WTC11 (cell line): ENCODE measurements around the gene TMEM158. TPM values are rescaled to one million over a fixed set of nuclear protein-coding genes. Genes with fewer than 3 reads are reported as not detected.

Source experiments
- ATAC-seq: fragments of 200-7000 bp; cut with Tn5 transposase; 2 replicates; pipeline ENCODE4 v1.10.0; 2021; ENCODE audit warnings: mild to moderate bottlenecking, moderate library complexity
- CTCF ChIA-PET: fragments of 300-600 bp; sonication (Branson Sonifier 250); formaldehyde crosslinking; loops from one replicate; lab custom pipeline; 2021; ENCODE audit warnings: antibody characterized with exemption; lab: Charles Lee
- POLR2A ChIA-PET: fragments of 350-600 bp; sonication (Branson Sonifier 250); formaldehyde crosslinking; loops from one replicate; lab custom pipeline; 2021; ENCODE audit warnings: antibody characterized with exemption; lab: Charles Lee
- DNase-seq: peaks from one replicate; pipeline ENCODE4 v3.0.0; 2021; ENCODE audit warnings: low spot score
- H3K27ac Mint-ChIP-seq: 2 replicates; pipeline ENCODE4 v1.8.0; 2021; ENCODE audit warnings: mixed read lengths
- H3K27me3 Mint-ChIP-seq: 2 replicates; pipeline ENCODE4 v1.8.0; 2021; ENCODE audit warnings: low read depth, mild to moderate bottlenecking, moderate library complexity, mixed read lengths
- H3K36me3 Mint-ChIP-seq: 2 replicates; pipeline ENCODE4 v1.8.0; 2021; ENCODE audit warnings: mixed read lengths
- H3K4me1 Mint-ChIP-seq: 2 replicates; pipeline ENCODE4 v1.8.0; 2022; ENCODE audit warnings: mixed read lengths
- H3K4me3 Mint-ChIP-seq: 2 replicates; pipeline ENCODE4 v1.8.0; 2021; ENCODE audit warnings: mild to moderate bottlenecking, moderate library complexity, mixed read lengths
- H3K9me3 Mint-ChIP-seq: 2 replicates; pipeline ENCODE4 v1.8.0; 2021; ENCODE audit warnings: mixed read lengths
- AFF4 ChIP-seq: sonication (generic); formaldehyde crosslinking; IDR thresholded peaks from 2 replicates; pipeline ENCODE4 v1.8.1; 2023; ENCODE audit warnings: mild to moderate bottlenecking, missing genetic modification reagents, borderline replicate concordance
- CBFB ChIP-seq: sonication (generic); formaldehyde crosslinking; IDR thresholded peaks from 2 replicates; pipeline ENCODE4 v1.8.1; 2022; ENCODE audit warnings: mild to moderate bottlenecking, low read depth, missing genetic modification reagents
- CDX4 ChIP-seq: fragments of 250-450 bp; sonication (Bioruptor Pico); IDR thresholded peaks from 2 replicates; pipeline ENCODE4 v1.9.0; 2021; ENCODE audit warnings: moderate library complexity, mild to moderate bottlenecking, inconsistent platforms, borderline replicate concordance
- CREB1 ChIP-seq: sonication (generic); formaldehyde crosslinking; IDR thresholded peaks from 2 replicates; pipeline ENCODE4 v1.8.0; 2023; ENCODE audit warnings: mild to moderate bottlenecking, missing genetic modification reagents
- CREM ChIP-seq: sonication (generic); formaldehyde crosslinking; IDR thresholded peaks from 2 replicates; pipeline ENCODE4 v1.8.1; 2022; ENCODE audit warnings: mild to moderate bottlenecking, missing genetic modification reagents, moderate library complexity
- E2F4 ChIP-seq: sonication (generic); formaldehyde crosslinking; IDR thresholded peaks from 2 replicates; pipeline ENCODE4 v1.8.1; 2022; ENCODE audit warnings: low read depth, mild to moderate bottlenecking, moderate library complexity, missing genetic modification reagents, borderline replicate concordance
- ELF4 ChIP-seq: sonication (generic); formaldehyde crosslinking; IDR thresholded peaks from 2 replicates; pipeline ENCODE4 v1.8.1; 2022; ENCODE audit warnings: low read depth, mild to moderate bottlenecking, moderate library complexity, missing genetic modification reagents
- ETV6 ChIP-seq: sonication (generic); formaldehyde crosslinking; IDR thresholded peaks from 2 replicates; pipeline ENCODE4 v1.8.1; 2022; ENCODE audit warnings: mild to moderate bottlenecking, missing genetic modification reagents
- FOXP4 ChIP-seq: sonication (generic); formaldehyde crosslinking; IDR thresholded peaks from 2 replicates; pipeline ENCODE4 v1.8.0; 2022; ENCODE audit warnings: mild to moderate bottlenecking, missing genetic modification reagents
- GABPB1 ChIP-seq: sonication (generic); formaldehyde crosslinking; IDR thresholded peaks from 2 replicates; pipeline ENCODE4 v1.8.1; 2023; ENCODE audit warnings: mild to moderate bottlenecking, missing genetic modification reagents
- JUN ChIP-seq: sonication (generic); formaldehyde crosslinking; IDR thresholded peaks from 2 replicates; pipeline ENCODE4 v1.8.0; 2023; ENCODE audit warnings: mild to moderate bottlenecking, missing genetic modification reagents
- PRRX2 ChIP-seq: fragments of 250-450 bp; sonication (Bioruptor Pico); IDR thresholded peaks from 2 replicates; pipeline ENCODE4 v1.8.0; 2021; ENCODE audit warnings: mild to moderate bottlenecking
- TEAD4 ChIP-seq: sonication (generic); formaldehyde crosslinking; IDR thresholded peaks from 2 replicates; pipeline ENCODE4 v1.8.0; 2022; ENCODE audit warnings: mild to moderate bottlenecking, missing genetic modification reagents
- ZBTB21 ChIP-seq: sonication (generic); formaldehyde crosslinking; IDR thresholded peaks from 2 replicates; pipeline ENCODE4 v1.8.1; 2023; ENCODE audit warnings: mild to moderate bottlenecking, missing genetic modification reagents, borderline replicate concordance
- ZBTB43 ChIP-seq: sonication (generic); formaldehyde crosslinking; IDR thresholded peaks from 2 replicates; pipeline ENCODE4 v1.8.1; 2023; ENCODE audit warnings: mild to moderate bottlenecking, missing genetic modification reagents
- ZNF232 ChIP-seq: sonication (generic); formaldehyde crosslinking; IDR thresholded peaks from 2 replicates; pipeline ENCODE4 v1.8.0; 2022; ENCODE audit warnings: mild to moderate bottlenecking, missing genetic modification reagents
- ZNF263 ChIP-seq: sonication (generic); formaldehyde crosslinking; IDR thresholded peaks from 2 replicates; pipeline ENCODE4 v1.8.1; 2022; ENCODE audit warnings: low read depth, mild to moderate bottlenecking, moderate library complexity, missing genetic modification reagents
- ZNF317 ChIP-seq: sonication (generic); formaldehyde crosslinking; IDR thresholded peaks from 2 replicates; pipeline ENCODE4 v1.8.1; 2023; ENCODE audit warnings: low read depth, mild to moderate bottlenecking, moderate library complexity, missing genetic modification reagents, borderline replicate concordance
- ZNF416 ChIP-seq: fragments of 250-450 bp; sonication (Bioruptor Pico); IDR thresholded peaks from 2 replicates; pipeline ENCODE4 v1.9.0; 2021; ENCODE audit warnings: mild to moderate bottlenecking, inconsistent platforms
- ZNF423 ChIP-seq: fragments of 250-450 bp; sonication (Bioruptor Pico); IDR thresholded peaks from 2 replicates; pipeline ENCODE4 v2.1.2; 2022; ENCODE audit warnings: mild to moderate bottlenecking, moderate library complexity
- ZNF671 ChIP-seq: fragments of 250-450 bp; sonication (Bioruptor Pico); IDR thresholded peaks from 2 replicates; pipeline ENCODE4 v1.8.0; 2021; ENCODE audit warnings: mild to moderate bottlenecking
- total RNA-seq: library from RNA; stranded (reverse); gene quantifications from 3 replicates; pipeline ENCODE4 v1.2.3, GENCODE V29; 2021
- TF ChIP-seq, protein P1 (sequence below): fragments of 250-450 bp; sonication (Bioruptor Pico); IDR thresholded peaks from 2 replicates; pipeline ENCODE4 v1.9.0; 2021; ENCODE audit warnings: mild to moderate bottlenecking
- TF ChIP-seq, protein P2 (sequence below): sonication (generic); formaldehyde crosslinking; IDR thresholded peaks from 2 replicates; pipeline ENCODE4 v1.8.0; 2023; ENCODE audit warnings: missing genetic modification reagents
- TF ChIP-seq, protein P3 (sequence below): sonication (generic); formaldehyde crosslinking; IDR thresholded peaks from 2 replicates; pipeline ENCODE4 v1.8.0; 2022; ENCODE audit warnings: mild to moderate bottlenecking, missing genetic modification reagents

Gene TMEM158
- total RNA-seq, 1 experiment from 2014 or later: 17.9 TPM

DNA sequence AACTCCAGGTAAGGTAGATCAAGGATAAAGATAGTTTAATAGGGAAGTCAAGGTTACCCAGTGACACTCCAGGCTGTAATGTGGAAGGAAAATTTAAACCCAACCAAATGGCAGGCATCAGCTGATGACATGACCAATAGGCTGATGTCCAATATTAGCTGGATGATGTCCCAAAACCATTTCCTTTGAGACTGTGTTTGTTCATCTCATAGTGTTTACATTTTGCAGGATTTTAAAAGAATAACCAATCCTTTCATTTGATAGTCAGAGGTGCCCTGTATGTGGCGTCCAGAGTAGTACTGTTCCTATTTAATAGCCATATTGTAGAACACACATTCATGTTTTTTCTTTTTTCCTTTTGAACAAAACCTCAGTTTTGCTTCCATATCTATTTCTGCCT lies 23.3 kb upstream of the TMEM158 start:
- DNase-seq (no peak), ATAC-seq (no peak)
- ChIA-PET CTCF (no interaction called here), POLR2A (no interaction called here)
- Mint-ChIP-seq H3K27ac (no peak overlapping the region), H3K27me3 (no peaks in the 10 kb centered on the region; the same call in 1 of the 2 replicates), H3K9me3 (no peaks in the 10 kb centered on the region), H3K36me3 (no peaks in the 10 kb centered on the region), H3K4me1 (peaks cover 13% of the 10 kb centered on the region), H3K4me3 (no peak overlapping the region)
- TF ChIP-seq GABPB1 (CRISPR knock-in tag) (no peak), CBFB (CRISPR knock-in tag) (no peak), TEAD4 (CRISPR knock-in tag) (no peak), ZNF232 (CRISPR knock-in tag) (no peak), ZNF671 (CRISPR knock-in tag) (no peak), ZNF317 (CRISPR knock-in tag) (no peak), E2F4 (CRISPR knock-in tag) (no peak), CREB1 (no peak), ZBTB43 (CRISPR knock-in tag) (no peak), ELF4 (CRISPR knock-in tag) (no peak), AFF4 (no peak)
- TF ChIP-seq, protein P1, sequence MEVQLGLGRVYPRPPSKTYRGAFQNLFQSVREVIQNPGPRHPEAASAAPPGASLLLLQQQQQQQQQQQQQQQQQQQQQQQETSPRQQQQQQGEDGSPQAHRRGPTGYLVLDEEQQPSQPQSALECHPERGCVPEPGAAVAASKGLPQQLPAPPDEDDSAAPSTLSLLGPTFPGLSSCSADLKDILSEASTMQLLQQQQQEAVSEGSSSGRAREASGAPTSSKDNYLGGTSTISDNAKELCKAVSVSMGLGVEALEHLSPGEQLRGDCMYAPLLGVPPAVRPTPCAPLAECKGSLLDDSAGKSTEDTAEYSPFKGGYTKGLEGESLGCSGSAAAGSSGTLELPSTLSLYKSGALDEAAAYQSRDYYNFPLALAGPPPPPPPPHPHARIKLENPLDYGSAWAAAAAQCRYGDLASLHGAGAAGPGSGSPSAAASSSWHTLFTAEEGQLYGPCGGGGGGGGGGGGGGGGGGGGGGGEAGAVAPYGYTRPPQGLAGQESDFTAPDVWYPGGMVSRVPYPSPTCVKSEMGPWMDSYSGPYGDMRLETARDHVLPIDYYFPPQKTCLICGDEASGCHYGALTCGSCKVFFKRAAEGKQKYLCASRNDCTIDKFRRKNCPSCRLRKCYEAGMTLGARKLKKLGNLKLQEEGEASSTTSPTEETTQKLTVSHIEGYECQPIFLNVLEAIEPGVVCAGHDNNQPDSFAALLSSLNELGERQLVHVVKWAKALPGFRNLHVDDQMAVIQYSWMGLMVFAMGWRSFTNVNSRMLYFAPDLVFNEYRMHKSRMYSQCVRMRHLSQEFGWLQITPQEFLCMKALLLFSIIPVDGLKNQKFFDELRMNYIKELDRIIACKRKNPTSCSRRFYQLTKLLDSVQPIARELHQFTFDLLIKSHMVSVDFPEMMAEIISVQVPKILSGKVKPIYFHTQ (CRISPR knock-in tag): no peak

DNA sequence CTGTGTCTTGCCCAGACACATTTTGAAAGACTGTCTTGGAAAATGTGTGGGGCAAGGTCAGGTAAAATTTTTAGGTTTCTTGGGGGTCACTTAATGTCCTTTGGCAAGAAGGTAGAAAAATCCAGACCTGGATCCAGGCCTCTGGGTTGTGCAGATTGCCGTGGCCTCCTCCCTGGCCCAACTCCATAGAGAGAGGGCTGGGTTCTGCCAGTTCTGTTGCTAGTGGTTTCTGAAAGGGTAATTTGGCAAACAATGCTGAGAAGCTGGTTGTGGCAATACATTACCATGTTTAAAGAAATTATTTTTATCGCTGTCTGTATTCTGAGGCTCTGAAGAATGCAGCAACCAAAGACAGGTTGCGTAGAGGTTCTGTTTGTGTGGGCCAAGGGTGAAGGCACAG lies 20.2 kb upstream of the TMEM158 start:
- CTCF ChIA-PET: no interaction called here
- Mint-ChIP-seq H3K4me1 (peaks cover 13% of the 10 kb centered on the region), H3K36me3 (no peaks in the 10 kb centered on the region), H3K27me3 (no peaks in the 10 kb centered on the region; the same call in 1 of the 2 replicates), H3K9me3 (no peaks in the 10 kb centered on the region), H3K4me3 (no peak overlapping the region), H3K27ac (no peak overlapping the region)
- POLR2A ChIA-PET: no interaction called here
- ATAC-seq (no peak), DNase-seq (no peak)
- TF ChIP-seq ZBTB21 (CRISPR knock-in tag): no peak
- no peak for TF ChIP-seq PRRX2 (CRISPR knock-in tag)
- TF ChIP-seq CDX4 (CRISPR knock-in tag): no peak
- TF ChIP-seq JUN: no peak
- TF ChIP-seq ZNF416 (CRISPR knock-in tag): no peak
- TF ChIP-seq CREM (CRISPR knock-in tag): no peak
- TF ChIP-seq ZNF423 (CRISPR knock-in tag): no peak
- TF ChIP-seq, protein P2, sequence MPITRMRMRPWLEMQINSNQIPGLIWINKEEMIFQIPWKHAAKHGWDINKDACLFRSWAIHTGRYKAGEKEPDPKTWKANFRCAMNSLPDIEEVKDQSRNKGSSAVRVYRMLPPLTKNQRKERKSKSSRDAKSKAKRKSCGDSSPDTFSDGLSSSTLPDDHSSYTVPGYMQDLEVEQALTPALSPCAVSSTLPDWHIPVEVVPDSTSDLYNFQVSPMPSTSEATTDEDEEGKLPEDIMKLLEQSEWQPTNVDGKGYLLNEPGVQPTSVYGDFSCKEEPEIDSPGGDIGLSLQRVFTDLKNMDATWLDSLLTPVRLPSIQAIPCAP (CRISPR knock-in tag): no peak
- TF ChIP-seq ZNF263 (CRISPR knock-in tag): no peak
- no peak for TF ChIP-seq FOXP4
- TF ChIP-seq ETV6 (CRISPR knock-in tag): no peak
- TF ChIP-seq, protein P3, sequence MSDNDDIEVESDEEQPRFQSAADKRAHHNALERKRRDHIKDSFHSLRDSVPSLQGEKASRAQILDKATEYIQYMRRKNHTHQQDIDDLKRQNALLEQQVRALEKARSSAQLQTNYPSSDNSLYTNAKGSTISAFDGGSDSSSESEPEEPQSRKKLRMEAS (CRISPR knock-in tag): no peak
